Chondrocyte (in vitro differentiated cells): ENCODE results near the gene PARP12. TPM values are rescaled to one million over a fixed set of nuclear protein-coding genes. Genes with fewer than 3 reads are reported as not detected.

Experiments used
- DNase-seq: peaks from one replicate; pipeline ENCODE4 v3.0.0; 2021; ENCODE audit warnings: mixed read lengths, low spot score
- H3K27ac Mint-ChIP-seq: one replicate; pipeline ENCODE4 v1.8.0; 2021; ENCODE audit warnings: mild to moderate bottlenecking, moderate library complexity, mixed read lengths; ENCODE audit not compliant: unreplicated experiment
- H3K27me3 Mint-ChIP-seq: 2 replicates; pipeline ENCODE4 v1.8.0; 2021; ENCODE audit warnings: low read depth, mixed read lengths
- H3K36me3 Mint-ChIP-seq: 2 replicates; pipeline ENCODE4 v1.8.0; 2021; ENCODE audit warnings: low read depth, mixed read lengths
- H3K4me1 Mint-ChIP-seq: 2 replicates; pipeline ENCODE4 v1.8.0; 2021; ENCODE audit warnings: low read depth, mild to moderate bottlenecking, mixed read lengths
- H3K4me3 Mint-ChIP-seq: one replicate; pipeline ENCODE4 v1.8.0; 2021; ENCODE audit warnings: mild to moderate bottlenecking, moderate library complexity, mixed read lengths; ENCODE audit not compliant: unreplicated experiment
- H3K9me3 Mint-ChIP-seq: 2 replicates; pipeline ENCODE4 v1.8.0; 2021; ENCODE audit warnings: low read depth, mixed read lengths
- total RNA-seq: library from RNA; stranded (reverse); gene quantifications from 3 replicates; pipeline ENCODE4 v1.2.1, GENCODE V29; 2021
- TF ChIP-seq, protein P1 (sequence below): fragments of 200-600 bp; sonication (generic); IDR thresholded peaks from 2 replicates; pipeline ENCODE4 v1.5.0; 2021; ENCODE audit warnings: antibody characterized with exemption, mild to moderate bottlenecking, moderate library complexity

PARP12 gene
- total RNA-seq, 1 donor from 2014 or later: 9.8 TPM

DNA sequence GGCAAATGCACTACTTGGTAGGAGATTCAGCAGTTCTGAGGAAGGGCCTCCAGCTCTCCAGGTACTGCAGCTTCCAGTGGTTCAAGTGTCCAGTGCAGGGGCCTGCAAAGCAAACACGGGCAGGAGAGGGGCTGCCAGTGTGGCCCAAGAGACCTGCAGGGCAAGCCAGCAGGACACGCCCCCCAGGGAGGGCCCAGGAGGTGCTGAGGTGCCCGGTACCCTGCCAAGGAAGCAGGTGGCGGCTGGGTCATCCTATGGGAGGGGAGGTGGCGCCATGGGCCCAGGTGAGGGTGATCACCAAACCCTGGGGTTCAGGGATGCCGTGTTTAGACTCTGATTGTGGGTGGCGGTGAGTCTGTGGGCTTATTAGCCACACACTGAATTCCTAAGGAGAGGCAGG, 45.7 kb downstream of the PARP12 start:
- no peaks in the 10 kb centered on the region for H3K9me3 Mint-ChIP-seq
- TF ChIP-seq, protein P1, sequence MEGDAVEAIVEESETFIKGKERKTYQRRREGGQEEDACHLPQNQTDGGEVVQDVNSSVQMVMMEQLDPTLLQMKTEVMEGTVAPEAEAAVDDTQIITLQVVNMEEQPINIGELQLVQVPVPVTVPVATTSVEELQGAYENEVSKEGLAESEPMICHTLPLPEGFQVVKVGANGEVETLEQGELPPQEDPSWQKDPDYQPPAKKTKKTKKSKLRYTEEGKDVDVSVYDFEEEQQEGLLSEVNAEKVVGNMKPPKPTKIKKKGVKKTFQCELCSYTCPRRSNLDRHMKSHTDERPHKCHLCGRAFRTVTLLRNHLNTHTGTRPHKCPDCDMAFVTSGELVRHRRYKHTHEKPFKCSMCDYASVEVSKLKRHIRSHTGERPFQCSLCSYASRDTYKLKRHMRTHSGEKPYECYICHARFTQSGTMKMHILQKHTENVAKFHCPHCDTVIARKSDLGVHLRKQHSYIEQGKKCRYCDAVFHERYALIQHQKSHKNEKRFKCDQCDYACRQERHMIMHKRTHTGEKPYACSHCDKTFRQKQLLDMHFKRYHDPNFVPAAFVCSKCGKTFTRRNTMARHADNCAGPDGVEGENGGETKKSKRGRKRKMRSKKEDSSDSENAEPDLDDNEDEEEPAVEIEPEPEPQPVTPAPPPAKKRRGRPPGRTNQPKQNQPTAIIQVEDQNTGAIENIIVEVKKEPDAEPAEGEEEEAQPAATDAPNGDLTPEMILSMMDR: no peak
- no peak overlapping the region for H3K27ac Mint-ChIP-seq
- no peak overlapping the region for H3K4me3 Mint-ChIP-seq
- H3K4me1 Mint-ChIP-seq: peaks cover 3% of the 10 kb centered on the region
- peaks cover 27% of the 10 kb centered on the region for H3K27me3 Mint-ChIP-seq
- DNase-seq: no peak
- peaks cover 2% of the 10 kb centered on the region for H3K36me3 Mint-ChIP-seq

DNA sequence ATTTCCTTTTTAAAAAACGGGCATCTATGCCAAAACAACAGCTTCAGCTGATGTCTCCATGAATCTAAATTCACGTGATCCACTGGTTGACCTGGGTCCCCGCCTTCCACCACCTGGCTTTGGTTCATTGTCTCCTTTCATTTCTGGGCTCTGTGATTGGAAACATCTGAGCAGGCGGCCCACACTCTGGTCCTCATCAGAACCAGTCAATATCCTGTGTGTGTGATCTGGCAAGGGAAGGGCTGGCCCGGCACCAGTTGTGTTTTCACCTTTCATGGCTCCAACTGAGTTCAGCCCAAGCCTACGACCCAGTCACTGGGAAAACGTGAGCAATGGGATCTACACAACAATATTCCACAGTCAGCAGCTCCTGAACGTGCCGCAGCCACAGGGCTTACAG, 46.2 kb downstream of the PARP12 start:
- peaks cover 31% of the 10 kb centered on the region for H3K27me3 Mint-ChIP-seq
- peaks cover 2% of the 10 kb centered on the region for H3K36me3 Mint-ChIP-seq
- no peaks in the 10 kb centered on the region for H3K9me3 Mint-ChIP-seq
- no peak for DNase-seq
- H3K27ac Mint-ChIP-seq: no peak overlapping the region
- no peaks in the 10 kb centered on the region for H3K4me1 Mint-ChIP-seq
- H3K4me3 Mint-ChIP-seq: no peak overlapping the region
- TF ChIP-seq, protein P1: no peak

GRCh38 chr7:140015471-140015970, 47.2 kb downstream of the PARP12 start:
- peaks cover 34% of the 10 kb centered on the region for H3K27me3 Mint-ChIP-seq
- H3K4me3 Mint-ChIP-seq: no peak overlapping the region
- no peak for DNase-seq
- no peaks in the 10 kb centered on the region for H3K4me1 Mint-ChIP-seq
- TF ChIP-seq, protein P1: no peak
- H3K9me3 Mint-ChIP-seq: no peaks in the 10 kb centered on the region
- peaks cover 2% of the 10 kb centered on the region for H3K36me3 Mint-ChIP-seq
- no peak overlapping the region for H3K27ac Mint-ChIP-seq

DNA sequence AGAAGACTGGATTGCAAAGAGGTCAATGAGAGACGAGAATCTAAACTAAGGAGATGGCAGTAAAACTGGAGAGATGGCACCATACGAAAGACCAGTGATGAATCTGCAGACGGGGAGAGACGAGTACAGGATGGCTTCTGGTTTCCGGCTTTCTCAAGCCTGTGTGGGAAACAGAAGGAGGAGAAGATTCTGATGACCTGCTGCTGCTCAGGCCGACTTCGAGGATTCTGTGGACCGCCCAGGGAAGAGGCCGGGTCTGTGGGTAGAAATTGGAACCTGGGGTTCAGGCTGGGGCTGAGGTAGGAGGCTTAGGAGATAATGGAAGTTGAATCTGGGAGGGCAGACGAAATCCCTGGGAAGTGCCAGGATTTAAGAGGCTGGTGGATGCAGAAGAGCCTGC, 48.6 kb downstream of the PARP12 start:
- no peaks in the 10 kb centered on the region for H3K9me3 Mint-ChIP-seq
- no peak for DNase-seq
- H3K36me3 Mint-ChIP-seq: peaks cover 2% of the 10 kb centered on the region
- H3K4me3 Mint-ChIP-seq: no peak overlapping the region
- TF ChIP-seq, protein P1: no peak
- peaks cover 36% of the 10 kb centered on the region for H3K27me3 Mint-ChIP-seq
- no peak overlapping the region for H3K27ac Mint-ChIP-seq
- no peaks in the 10 kb centered on the region for H3K4me1 Mint-ChIP-seq

DNA sequence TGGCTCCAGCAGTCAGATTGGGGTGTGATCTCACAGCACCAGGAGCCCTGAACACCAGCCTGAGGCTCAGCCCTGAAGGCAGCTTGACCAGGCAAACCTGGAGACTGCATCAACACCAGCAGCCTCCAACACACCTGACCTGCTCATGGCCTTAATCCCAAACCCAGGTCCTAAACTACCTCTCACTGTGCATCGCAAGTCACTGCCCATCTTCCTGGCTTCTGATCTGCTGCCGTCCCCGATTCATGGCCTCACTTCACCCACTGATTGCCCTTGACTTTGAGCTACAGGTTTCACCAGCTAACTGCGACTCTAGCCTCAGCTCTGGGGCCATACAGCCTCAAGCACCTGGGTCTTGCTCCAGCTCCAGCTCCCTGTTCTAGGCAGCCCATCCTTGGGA, 49.1 kb downstream of the PARP12 start:
- Mint-ChIP-seq H3K4me3 (no peak overlapping the region), H3K4me1 (no peaks in the 10 kb centered on the region), H3K36me3 (peaks cover 2% of the 10 kb centered on the region), H3K27ac (no peak overlapping the region), H3K9me3 (no peaks in the 10 kb centered on the region), H3K27me3 (peaks cover 32% of the 10 kb centered on the region)
- TF ChIP-seq, protein P1: no peak
- DNase-seq: no peak
